ENCODE measurements around the gene HOXD3. TPM values are rescaled to one million over a fixed set of nuclear protein-coding genes. Genes with fewer than 3 reads are reported as not detected.

HOXD3 gene
- total and polyA plus RNA-seq, 9 of the 15 experiments (the other 6 are each of a cell fraction or from before 2014, with no cell fraction given): not detected

- no peak overlapping the region for H3K9ac ChIP-seq (ENCODE audit: insufficient read depth in 1 of 2, low read depth in 2 of 2, low read length in 2 of 2)
- H3K79me2 ChIP-seq (ENCODE audit: control insufficient read depth, insufficient read depth, low read length): no peaks in the 10 kb centered on the region
- no TSS peak for BruUV-seq (replicated peaks)
- ChIA-PET CTCF (ENCODE audit: low intra/inter-chr PET ratio) (no interaction called here), POLR2A (interaction anchor here (0.6 to 1.2 kb wide), 9 partner anchors 9 to 1436 kb away, joined by 3 to 4 read pairs (median 3); no protein-coding TSS in a partner anchor)
- TF ChIP-seq ZNF165 (CRISPR knock-in tag; IDR thresholded peaks at IDR 0.05; ENCODE audit: borderline replicate concordance) (no peak), CLOCK (CRISPR knock-in tag; IDR thresholded peaks at IDR 0.05; ENCODE audit: borderline replicate concordance) (no peak), ZSCAN29 (IDR thresholded peaks at IDR 0.05) (no peak), RBM34 (IDR thresholded peaks at IDR 0.05; ENCODE audit: borderline replicate concordance, insufficient read depth, low read length) (no peak), CHCHD3 (CRISPR knock-in tag; IDR thresholded peaks at IDR 0.05) (no peak)
- no peaks in the 10 kb centered on the region for H3K9me3 ChIP-seq (replicated peaks; ENCODE audit: control insufficient read depth, insufficient read depth, low read depth, low read length)
- H3K4me2 ChIP-seq (ENCODE audit: insufficient read depth, low read length): no peak overlapping the region
- intact Hi-C loops (cut with micrococcal nuclease) (no loop called here), in situ Hi-C loops (cut with MboI) (no loop called here)
- H4K20me1 ChIP-seq (replicated peaks; ENCODE audit: control insufficient read depth, insufficient read depth, low read length): peaks cover 8% of the 10 kb centered on the region
- no peak for FAIRE-seq
- WGBS (ENCODE audit: insufficient coverage, low coverage, missing lambda C conversion rate): 2% methylated on average over 22 of the region's 22 CpGs
- no peak overlapping the region for H2AFZ ChIP-seq (ENCODE audit: low read depth, low read length)
- H3K4me3 ChIP-seq: no peak overlapping the region
- peaks cover 0 to 27% of the 10 kb centered on the region in 2 experiments; a peak in 3 of 5 replicates for H3K4me1 ChIP-seq (replicated peaks in 1 of 2; ENCODE audit: control insufficient read depth in 2 of 2, insufficient read depth in 2 of 2, low read length in 2 of 2)
- no peaks in the 10 kb centered on the region for H3K9me1 ChIP-seq (ENCODE audit: control insufficient read depth, insufficient read depth, low read length)
- no peak for ATAC-seq
- peaks cover 81% of the 10 kb centered on the region in 2 experiments for H3K27me3 ChIP-seq (ENCODE audit: control insufficient read depth in 2 of 2, insufficient read depth in 2 of 2, low read length in 2 of 2)
- H3K36me3 ChIP-seq (ENCODE audit: control insufficient read depth, insufficient read depth, low read length): no peaks in the 10 kb centered on the region
- H3K27ac ChIP-seq (ENCODE audit: extremely low read depth, low read depth, low read length): no peak overlapping the region
- no peak for DNase-seq (ENCODE audit: extremely low read depth in 1 of 4, low spot score in 3 of 4)
Measured at GRCh38 chr2:176161825-176162626, 4.9 kb downstream of the HOXD3 start.

Data from K562 (cell line).